Body of pancreas (tissue), 4 donors: ENCODE data around the gene HYPK.

Experiments
- CTCF ChIP-seq, 7 experiments: fragments of 450-650 bp in 4 of 7; fragments of 200-600 bp in 3 of 7; sonication (generic) in 3 of 7; IDR thresholded peaks; one replicate each; pipeline ENCODE4 v1.5.1; 2016 to 2019; ENCODE audit warnings: antibody characterized with exemption in 7 of 7
- POLR2A ChIP-seq, 3 donors: fragments of 450-650 bp; IDR thresholded peaks; one replicate each; pipeline ENCODE4 v1.6.1; 2016; ENCODE audit warnings: antibody characterized with exemption in 3 of 3, mild to moderate bottlenecking in 2 of 3

DNA sequence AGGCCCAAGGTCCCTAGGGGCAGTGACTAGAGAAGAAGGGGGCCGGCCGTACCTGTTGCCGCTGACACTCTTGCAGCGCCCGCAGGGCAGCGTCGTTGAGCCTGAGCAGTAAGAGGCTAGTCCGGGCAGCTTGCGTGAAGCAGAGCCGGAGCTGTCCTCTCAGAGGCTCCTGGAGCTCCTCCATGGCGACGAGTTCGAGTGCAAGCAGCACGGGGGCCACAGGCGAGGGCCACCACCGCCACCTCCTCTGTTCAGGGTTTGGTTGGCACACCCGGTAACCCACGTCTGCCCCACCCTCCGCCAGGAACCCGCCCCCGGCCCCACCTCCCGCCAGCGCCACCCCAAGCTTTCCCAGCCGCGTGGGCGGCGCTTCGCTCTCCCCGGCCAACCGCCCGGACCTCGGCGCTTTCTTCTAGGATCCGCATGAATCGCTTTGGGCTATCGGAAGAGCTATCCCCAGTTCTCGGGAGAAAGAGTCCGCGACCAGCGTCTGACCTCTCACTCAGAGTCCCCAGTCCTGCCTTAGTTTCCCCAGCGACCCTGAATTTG lies 23.6 kb upstream of the HYPK start, which contains the start of gene ELL3:
- TF ChIP-seq CTCF (IDR thresholded peaks at IDR 0.05) (no peak), POLR2A (IDR thresholded peaks at IDR 0.05) (peak; percentile 41 to 62 (median 56))
